ENCODE data around the gene ASIC4. TPM values are rescaled to one million over a fixed set of nuclear protein-coding genes. Genes with fewer than 3 reads are reported as not detected.

The ASIC4 gene
- total and polyA plus RNA-seq, 7 donors: under 0.01 to 0.07 TPM; not detected in 5

DNA sequence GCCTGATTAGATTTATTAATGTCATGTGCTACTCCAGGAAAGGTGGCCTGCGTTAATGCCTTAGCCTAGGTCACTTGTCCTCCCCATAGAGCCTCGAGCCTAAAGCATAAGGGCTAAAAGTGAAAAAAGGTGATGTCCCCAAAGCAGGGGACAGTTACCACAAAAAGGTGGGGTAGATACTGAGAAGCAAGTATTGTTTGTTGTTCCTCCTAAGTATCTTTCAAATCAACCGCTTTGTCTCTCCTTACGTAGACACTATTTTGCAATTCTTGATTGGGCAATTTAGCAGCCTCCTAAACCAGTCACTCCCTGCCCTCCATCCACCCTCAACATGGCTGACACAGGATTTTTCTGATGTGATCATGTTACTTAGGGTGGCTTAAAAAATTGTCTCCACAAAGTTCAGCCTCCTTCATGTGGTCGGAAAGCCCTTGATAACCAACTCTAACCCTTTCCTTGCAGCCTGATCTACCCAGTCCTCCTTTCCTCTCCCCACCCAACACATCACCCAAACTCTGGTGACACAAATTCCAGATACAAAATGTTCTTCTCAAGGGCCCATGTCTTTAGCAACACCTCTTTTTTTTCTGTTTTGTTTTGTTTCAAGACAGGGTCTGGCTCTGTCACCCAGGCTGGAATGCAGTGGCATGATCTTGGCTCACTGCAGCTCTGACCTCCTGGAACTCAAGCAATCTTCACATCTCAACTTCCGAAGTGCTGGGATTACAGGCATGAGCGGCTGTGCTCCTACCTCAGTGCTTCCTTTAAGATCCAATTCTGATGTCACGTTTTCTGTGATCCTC, 64.7 kb downstream of the ASIC4 start:
- Histone ChIP-seq H3K27me3 (peaks cover 0 to 27% (median 0%) of the 10 kb centered on the region in 3 donors), H3K27ac (no peak overlapping the region), H3K9me3 (no peaks in the 10 kb centered on the region), H3K4me1 (no peaks in the 10 kb centered on the region), H3K4me3 (no peak overlapping the region), H3K36me3 (no peaks in the 10 kb centered on the region)
- DNase-seq: no peak
- 83 to 85% methylated on average over 8 of the region's 8 CpGs for WGBS, 2 donors
- intact Hi-C loops (cut with DNase I): no loop called here
- TF ChIP-seq EP300 (IDR thresholded peaks at IDR 0.05): no peak

DNA sequence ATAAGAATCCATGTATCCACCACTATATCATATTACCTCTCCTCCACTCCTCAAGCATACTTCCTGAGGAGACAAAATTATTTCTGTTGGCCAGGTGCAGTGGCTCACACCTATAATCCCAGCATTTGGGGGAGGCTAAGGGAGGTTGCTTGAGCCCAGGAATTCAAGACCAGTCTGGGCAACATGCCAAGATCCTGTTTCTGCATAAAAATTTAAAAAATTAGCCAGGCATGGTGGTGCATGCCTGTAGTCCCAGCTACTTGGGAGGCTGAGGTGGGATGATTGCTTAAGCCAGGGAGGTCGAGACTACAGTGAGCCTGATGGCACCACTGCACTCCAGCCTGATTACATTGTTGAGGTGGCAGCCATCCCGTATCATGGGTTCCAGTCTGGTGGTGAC, 67.1 kb downstream of the ASIC4 start:
- DNase-seq: no peak
- H3K27ac ChIP-seq: no peak overlapping the region
- TF ChIP-seq EP300 (IDR thresholded peaks at IDR 0.05): no peak
- TF ChIP-seq, protein P1, sequence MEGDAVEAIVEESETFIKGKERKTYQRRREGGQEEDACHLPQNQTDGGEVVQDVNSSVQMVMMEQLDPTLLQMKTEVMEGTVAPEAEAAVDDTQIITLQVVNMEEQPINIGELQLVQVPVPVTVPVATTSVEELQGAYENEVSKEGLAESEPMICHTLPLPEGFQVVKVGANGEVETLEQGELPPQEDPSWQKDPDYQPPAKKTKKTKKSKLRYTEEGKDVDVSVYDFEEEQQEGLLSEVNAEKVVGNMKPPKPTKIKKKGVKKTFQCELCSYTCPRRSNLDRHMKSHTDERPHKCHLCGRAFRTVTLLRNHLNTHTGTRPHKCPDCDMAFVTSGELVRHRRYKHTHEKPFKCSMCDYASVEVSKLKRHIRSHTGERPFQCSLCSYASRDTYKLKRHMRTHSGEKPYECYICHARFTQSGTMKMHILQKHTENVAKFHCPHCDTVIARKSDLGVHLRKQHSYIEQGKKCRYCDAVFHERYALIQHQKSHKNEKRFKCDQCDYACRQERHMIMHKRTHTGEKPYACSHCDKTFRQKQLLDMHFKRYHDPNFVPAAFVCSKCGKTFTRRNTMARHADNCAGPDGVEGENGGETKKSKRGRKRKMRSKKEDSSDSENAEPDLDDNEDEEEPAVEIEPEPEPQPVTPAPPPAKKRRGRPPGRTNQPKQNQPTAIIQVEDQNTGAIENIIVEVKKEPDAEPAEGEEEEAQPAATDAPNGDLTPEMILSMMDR (IDR thresholded peaks at IDR 0.05): no peak
- TF ChIP-seq POLR2A (IDR thresholded peaks at IDR 0.05): no peak
- no peak for TF ChIP-seq POLR2AphosphoS5 (IDR thresholded peaks at IDR 0.05)
- intact Hi-C loops (cut with DNase I): no loop called here
- no peaks in the 10 kb centered on the region for H3K9me3 ChIP-seq
- no peaks in the 10 kb centered on the region for H3K4me1 ChIP-seq
- 63 to 77% methylated on average over 2 of the region's 2 CpGs for WGBS, 2 donors
- H3K27me3 ChIP-seq: peaks cover 0 to 13% (median 0%) of the 10 kb centered on the region in 3 donors
- no peak overlapping the region for H3K4me3 ChIP-seq
- H3K36me3 ChIP-seq: no peaks in the 10 kb centered on the region

Small RNA genes within 50 kb of the gene (small RNA-seq; reads per million reads assigned to genes)
- 0 reads per million in 3 donors for gene MIR3132

Other genes with a start within 250 kb of the ASIC4 start
- gene DNAJB2, start 235.1 kb upstream of the ASIC4 start, total RNA-seq: 10 to 100 TPM; 27.4 to 42.1 (median 40.0) TPM
- gene DNAJB2, start 235.1 kb upstream of the ASIC4 start, polyA plus RNA-seq: 10 to 100 TPM; 56.4 to 73.9 (median 67.3) TPM
- gene PTPRN, start 205.1 kb upstream of the ASIC4 start, total RNA-seq: 1 to 10 TPM; 1.2 to 8.8 (median 7.9) TPM
- gene PTPRN, start 205.1 kb upstream of the ASIC4 start, polyA plus RNA-seq: 1 to 10 TPM in 1 of 3 donors, not detected in 2; 3.6 TPM
- not detected for gene RESP18, start 181.7 kb upstream of the ASIC4 start, total RNA-seq
- gene RESP18, start 181.7 kb upstream of the ASIC4 start, polyA plus RNA-seq: not detected
- 10 to 100 TPM; 43.2 to 62.8 (median 53.1) TPM for gene DNPEP, start 126.6 kb upstream of the ASIC4 start, total RNA-seq
- gene DNPEP, start 126.6 kb upstream of the ASIC4 start, polyA plus RNA-seq: 100 to 1,000 TPM; 108 to 137 (median 132) TPM
- over 10,000 TPM in 3 of 4 donors, 1,000 to 10,000 TPM in 1; 7,366 to 30,562 (median 13,340) TPM for gene DES, start 96.1 kb upstream of the ASIC4 start, total RNA-seq
- 100 to 1,000 TPM in 2 of 3 donors, 10 to 100 TPM in 1; 35.1 to 264 (median 162) TPM for gene DES, start 96.1 kb upstream of the ASIC4 start, polyA plus RNA-seq
- gene SPEG, start 79.6 kb upstream of the ASIC4 start, total RNA-seq: 100 to 1,000 TPM; 123 to 321 (median 194) TPM
- gene SPEG, start 79.6 kb upstream of the ASIC4 start, polyA plus RNA-seq: 10 to 100 TPM in 2 of 3 donors, 1 to 10 TPM in 1; 6.0 to 25.4 (median 13.4) TPM
- gene GMPPA, start 15.6 kb upstream of the ASIC4 start, total RNA-seq: 10 to 100 TPM; 13.9 to 24.7 (median 21.3) TPM
- 10 to 100 TPM; 42.6 to 52.8 (median 44.2) TPM for gene GMPPA, start 15.6 kb upstream of the ASIC4 start, polyA plus RNA-seq
- gene CHPF, start 29.3 kb downstream of the ASIC4 start, total RNA-seq: 10 to 100 TPM; 12.5 to 39.1 (median 23.5) TPM
- 10 to 100 TPM in 1 of 3 donors, 1 to 10 TPM in 2; 5.5 to 37.3 (median 6.6) TPM for gene CHPF, start 29.3 kb downstream of the ASIC4 start, polyA plus RNA-seq
- 1 to 10 TPM in 3 of 4 donors, under 1 TPM in 1; 0.71 to 3.0 (median 1.6) TPM for gene TMEM198, start 29.5 kb downstream of the ASIC4 start, total RNA-seq
- gene TMEM198, start 29.5 kb downstream of the ASIC4 start, polyA plus RNA-seq: 1 to 10 TPM in 2 of 3 donors, not detected in 1; 1.2 to 3.9 TPM
- gene OBSL1, start 57.1 kb downstream of the ASIC4 start, total RNA-seq: 10 to 100 TPM; 34.6 to 83.6 (median 53.3) TPM
- 10 to 100 TPM in 1 of 3 donors, 1 to 10 TPM in 2; 2.8 to 15.6 (median 7.8) TPM for gene OBSL1, start 57.1 kb downstream of the ASIC4 start, polyA plus RNA-seq
- gene INHA, start 57.8 kb downstream of the ASIC4 start, total RNA-seq: under 1 TPM in 2 of 4 donors, not detected in 2; 0.33 to 0.36 TPM
- under 1 TPM in 2 of 3 donors, not detected in 1; 0.31 to 0.46 TPM for gene INHA, start 57.8 kb downstream of the ASIC4 start, polyA plus RNA-seq
- gene STK11IP, start 83.4 kb downstream of the ASIC4 start, total RNA-seq: 10 to 100 TPM in 2 of 4 donors, 1 to 10 TPM in 2; 8.4 to 13.0 (median 10.1) TPM
- 10 to 100 TPM in 2 of 3 donors, 1 to 10 TPM in 1; 6.9 to 36.7 (median 10.8) TPM for gene STK11IP, start 83.4 kb downstream of the ASIC4 start, polyA plus RNA-seq
- gene SLC4A3, start 113.1 kb downstream of the ASIC4 start, total RNA-seq: 1 to 10 TPM in 3 of 4 donors, under 1 TPM in 1; 0.99 to 5.0 (median 1.1) TPM
- 1 to 10 TPM in 1 of 3 donors, under 1 TPM in 2; under 0.01 to 1.0 (median 0.46) TPM for gene SLC4A3, start 113.1 kb downstream of the ASIC4 start, polyA plus RNA-seq